Body of pancreas (tissue), 4 donors: ENCODE results near the gene SLC17A9. TPM values are rescaled to one million over a fixed set of nuclear protein-coding genes. Genes with fewer than 3 reads are reported as not detected.
A peak's percentile ranks its signal among the peaks of the same experiment; 100 is the strongest.

ENCODE experiments used
- ATAC-seq: fragments of 150-250 bp; one replicate; pipeline ENCODE4 v1.9.1; 2016
- DNase-seq, 4 donors: peaks; one replicate each; pipeline ENCODE4 v3.0.0-alpha.2; 2019
- H3K27ac ChIP-seq, 4 donors: fragments of 200-600 bp; sonication (generic); 1 replicate in 3 of 4; 2 replicates in 1 of 4; pipeline versions ENCODE4 v1.5.1 to v1.6.1; 2016 to 2019; ENCODE audit warnings: mild to moderate bottlenecking in 1 of 4, mixed read lengths in 1 of 4, moderate library complexity in 1 of 4
- H3K27me3 ChIP-seq, 2 donors: fragments of 200-600 bp; sonication (generic); one replicate each; pipeline ENCODE4 v1.6.0; 2016; ENCODE audit warnings: mild to moderate bottlenecking in 1 of 2
- H3K36me3 ChIP-seq, 2 donors: fragments of 200-600 bp; sonication (generic); replicated peaks in 1 of 2; 2 replicates each; pipeline ENCODE4 v1.5.1; 2016; ENCODE audit warnings: low read depth in 2 of 2; ENCODE audit not compliant: insufficient read depth in 1 of 2
- H3K4me1 ChIP-seq: fragments of 200-600 bp; sonication (generic); one replicate; pipeline ENCODE4 v1.6.0; 2016
- H3K4me3 ChIP-seq, 2 donors: fragments of 200-600 bp; sonication (generic); 1 replicate in 1 of 2; 2 replicates in 1 of 2; pipeline ENCODE4 v1.5.1; 2016 to 2019
- H3K9me3 ChIP-seq, 3 donors: fragments of 200-600 bp; sonication (generic); 1 replicate in 2 of 3; 2 replicates in 1 of 3; pipeline ENCODE4 v1.5.1; 2016
- POLR2A ChIP-seq, 3 donors: fragments of 450-650 bp; IDR thresholded peaks; one replicate each; pipeline ENCODE4 v1.6.1; 2016; ENCODE audit warnings: antibody characterized with exemption in 3 of 3, mild to moderate bottlenecking in 2 of 3
- WGBS, 2 donors: methylation state at CpG; one replicate each; pipeline ENCODE4 v1.1.5; 2017; 5-methylcytosine and 5-hydroxymethylcytosine counted together
- intact Hi-C: fragments of 100-400 bp; cut with DNase I; formaldehyde crosslinking; loops from one replicate; pipeline ENCODE4 v1.15.1; 2023
- total RNA-seq, 2 donors: library from RNA; depleted of rRNA; stranded (reverse); fragments of >200 nt; gene quantifications; one replicate each; pipeline ENCODE4 v1.1.0, GENCODE V29; 2016
- TF ChIP-seq, protein P1 (sequence below), 7 experiments: fragments of 450-650 bp in 4 of 7; fragments of 200-600 bp in 3 of 7; sonication (generic) in 3 of 7; IDR thresholded peaks; one replicate each; pipeline ENCODE4 v1.5.1; 2016 to 2019; ENCODE audit warnings: antibody characterized with exemption in 7 of 7

Gene SLC17A9
- total RNA-seq, 2 donors from 2014 or later: 0.78 to 4.9 TPM

DNA sequence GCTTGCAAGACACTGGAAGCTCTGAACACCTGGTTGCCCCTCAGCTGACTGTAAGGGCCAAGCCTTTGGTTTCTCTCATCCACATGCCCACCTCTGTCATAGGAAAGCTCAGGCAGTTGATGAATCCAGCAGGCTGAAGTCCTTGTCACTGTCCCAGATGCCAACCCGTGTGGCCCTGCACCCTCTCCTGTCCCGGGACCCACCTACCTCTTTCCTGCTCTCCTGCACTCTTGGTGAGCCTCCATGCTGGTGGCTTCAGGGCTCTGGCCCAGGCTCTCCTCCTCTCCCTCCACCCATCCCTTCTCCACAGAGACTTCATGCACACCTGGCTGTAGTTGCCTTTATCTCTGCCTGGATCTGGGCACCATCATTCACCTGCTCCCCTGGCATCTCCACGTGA is 18.5 kb upstream of the SLC17A9 start:
- no peaks in the 10 kb centered on the region for H3K36me3 ChIP-seq
- ATAC-seq (no peak), DNase-seq (peak in 1 of 4 donors; percentile 4)
- H3K27me3 ChIP-seq: no peaks in the 10 kb centered on the region
- TF ChIP-seq, protein P1, sequence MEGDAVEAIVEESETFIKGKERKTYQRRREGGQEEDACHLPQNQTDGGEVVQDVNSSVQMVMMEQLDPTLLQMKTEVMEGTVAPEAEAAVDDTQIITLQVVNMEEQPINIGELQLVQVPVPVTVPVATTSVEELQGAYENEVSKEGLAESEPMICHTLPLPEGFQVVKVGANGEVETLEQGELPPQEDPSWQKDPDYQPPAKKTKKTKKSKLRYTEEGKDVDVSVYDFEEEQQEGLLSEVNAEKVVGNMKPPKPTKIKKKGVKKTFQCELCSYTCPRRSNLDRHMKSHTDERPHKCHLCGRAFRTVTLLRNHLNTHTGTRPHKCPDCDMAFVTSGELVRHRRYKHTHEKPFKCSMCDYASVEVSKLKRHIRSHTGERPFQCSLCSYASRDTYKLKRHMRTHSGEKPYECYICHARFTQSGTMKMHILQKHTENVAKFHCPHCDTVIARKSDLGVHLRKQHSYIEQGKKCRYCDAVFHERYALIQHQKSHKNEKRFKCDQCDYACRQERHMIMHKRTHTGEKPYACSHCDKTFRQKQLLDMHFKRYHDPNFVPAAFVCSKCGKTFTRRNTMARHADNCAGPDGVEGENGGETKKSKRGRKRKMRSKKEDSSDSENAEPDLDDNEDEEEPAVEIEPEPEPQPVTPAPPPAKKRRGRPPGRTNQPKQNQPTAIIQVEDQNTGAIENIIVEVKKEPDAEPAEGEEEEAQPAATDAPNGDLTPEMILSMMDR (IDR thresholded peaks at IDR 0.05): no peak
- TF ChIP-seq POLR2A (IDR thresholded peaks at IDR 0.05): no peak
- H3K9me3 ChIP-seq: no peaks in the 10 kb centered on the region
- H3K4me1 ChIP-seq: peaks cover 41% of the 10 kb centered on the region
- 58 to 68% methylated on average over 3 of the region's 3 CpGs for WGBS, 2 donors
- no peak overlapping the region for H3K4me3 ChIP-seq
- no peak overlapping the region for H3K27ac ChIP-seq
- intact Hi-C loops: no loop called here

DNA sequence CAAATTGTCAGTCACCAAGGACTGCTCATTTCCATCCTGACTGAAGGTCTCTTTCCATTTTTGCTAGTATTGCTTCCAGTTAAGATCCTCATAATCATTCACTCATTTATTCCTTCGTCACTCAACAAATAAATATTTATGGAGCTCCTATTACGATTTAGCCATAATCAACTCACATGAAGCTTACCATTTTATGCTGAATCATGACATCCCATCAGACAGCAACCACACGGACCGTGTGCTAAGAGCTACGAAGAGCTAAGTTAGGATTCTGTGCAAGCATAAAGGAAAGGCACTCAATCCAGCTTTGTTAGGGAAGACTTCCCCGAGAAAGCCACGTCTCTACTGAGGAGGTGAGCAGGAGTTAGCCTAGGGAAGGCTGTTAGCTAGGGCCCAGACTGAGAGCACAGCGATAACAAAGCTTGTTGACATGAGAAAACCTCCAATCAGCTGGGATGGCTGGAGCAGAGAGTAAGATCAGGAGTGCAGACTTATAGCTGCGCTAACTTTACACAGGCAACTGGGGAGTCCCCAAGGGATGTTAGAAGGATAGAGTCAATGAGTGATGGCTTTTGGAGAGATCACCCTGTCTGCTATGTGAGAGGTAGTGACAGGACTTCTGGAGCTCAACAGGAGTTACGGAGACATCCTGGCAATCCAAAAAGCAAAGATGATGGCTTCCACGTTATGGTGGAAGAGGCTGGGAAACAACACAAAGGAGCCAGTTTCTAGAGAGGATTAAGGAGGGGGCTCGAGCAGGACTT is 17.1 kb upstream of the SLC17A9 start:
- WGBS, 2 donors: 76% methylated on average over 12 of the region's 12 CpGs
- Histone ChIP-seq H3K9me3 (no peaks in the 10 kb centered on the region), H3K36me3 (no peaks in the 10 kb centered on the region), H3K4me3 (no peak overlapping the region), H3K27me3 (no peaks in the 10 kb centered on the region), H3K4me1 (peaks cover 45% of the 10 kb centered on the region), H3K27ac (no peak overlapping the region)
- DNase-seq: no peak
- ATAC-seq: no peak
- intact Hi-C loops: no loop called here
- no peak for TF ChIP-seq POLR2A (IDR thresholded peaks at IDR 0.05)
- TF ChIP-seq, protein P1 (IDR thresholded peaks at IDR 0.05): no peak

DNA sequence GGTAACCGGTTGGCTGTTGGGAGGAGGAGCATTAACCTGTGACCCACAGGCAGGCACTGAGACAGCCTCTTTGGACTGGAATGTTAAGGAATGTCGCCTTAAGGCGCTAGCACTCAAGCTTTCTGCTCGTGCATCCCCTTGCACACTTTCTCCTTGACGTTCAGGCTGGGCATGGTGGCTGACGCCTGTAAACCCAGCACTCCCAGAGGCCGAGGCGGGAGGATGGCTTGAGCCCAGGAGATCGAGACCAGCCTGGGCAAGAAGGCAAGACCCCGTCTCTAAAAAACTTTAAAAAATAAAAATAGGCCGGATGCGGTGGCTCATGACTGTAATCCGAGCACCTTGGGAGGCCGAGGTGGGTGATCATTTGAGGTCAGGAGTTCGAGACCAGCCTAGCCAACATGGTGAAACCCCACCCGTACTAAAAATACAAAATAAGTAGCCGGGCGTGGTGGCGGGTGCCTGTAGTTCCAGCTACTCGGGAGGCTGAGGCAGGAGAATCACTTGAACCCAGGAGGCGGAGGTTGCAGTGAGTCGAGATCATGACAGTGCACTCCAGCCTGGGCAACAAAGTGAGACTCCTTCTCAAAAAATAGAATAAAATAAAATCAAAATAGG is 16.4 kb upstream of the SLC17A9 start:
- intact Hi-C loops: no loop called here
- Histone ChIP-seq H3K27me3 (no peaks in the 10 kb centered on the region), H3K4me1 (peaks cover 45% of the 10 kb centered on the region), H3K9me3 (no peaks in the 10 kb centered on the region), H3K27ac (no peak overlapping the region), H3K36me3 (no peaks in the 10 kb centered on the region), H3K4me3 (no peak overlapping the region)
- ATAC-seq (no peak), DNase-seq (no peak)
- WGBS, 2 donors: 86 to 88% methylated on average over 21 to 22 of the region's 22 CpGs
- no peak for TF ChIP-seq POLR2A (IDR thresholded peaks at IDR 0.05)
- TF ChIP-seq, protein P1 (IDR thresholded peaks at IDR 0.05): no peak

DNA sequence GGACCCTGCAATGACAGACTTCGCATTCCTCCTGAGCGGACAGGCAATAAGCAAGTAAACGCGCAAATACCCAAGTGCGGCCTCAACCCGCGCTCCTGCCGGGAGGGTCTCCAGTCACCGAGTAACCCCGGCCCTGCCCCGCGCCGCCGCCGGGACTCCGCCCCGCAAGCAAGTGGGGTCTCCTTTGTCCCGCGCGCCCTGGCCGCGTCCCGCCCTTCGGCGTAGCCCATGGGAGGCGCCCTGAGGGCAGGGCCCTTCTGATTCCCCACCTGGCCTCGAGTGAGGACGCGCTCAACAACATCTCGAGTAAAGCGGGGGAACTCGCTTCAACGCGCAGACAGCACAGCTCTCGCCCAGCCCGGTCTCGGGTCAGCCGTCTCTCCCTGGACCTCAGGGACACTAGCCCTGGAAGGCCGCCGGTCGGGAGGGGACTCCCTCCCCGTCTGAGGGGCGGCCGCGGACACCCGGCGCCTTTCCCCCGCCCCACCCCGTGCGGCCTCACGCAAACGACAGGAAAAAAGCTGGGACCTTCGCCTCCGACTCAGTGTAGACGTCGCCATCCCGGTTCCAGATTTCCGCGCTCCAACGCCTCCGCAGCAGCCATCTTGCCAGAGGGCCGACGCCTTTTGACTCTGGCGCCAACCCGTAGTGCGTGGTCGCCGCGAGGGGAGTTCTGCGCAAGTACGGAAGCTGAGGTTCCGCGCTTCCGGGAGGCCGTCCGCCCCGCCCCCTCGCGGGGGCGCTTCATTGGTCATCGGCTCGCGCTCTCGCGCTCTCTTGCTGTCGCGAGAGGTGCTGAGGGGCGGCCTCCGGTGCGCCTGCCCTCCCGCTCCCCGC is 15.0 kb upstream of the SLC17A9 start:
- no peaks in the 10 kb centered on the region for H3K36me3 ChIP-seq
- intact Hi-C loops: no loop called here
- 0 to 1% methylated on average over 1 to 85 of the region's 92 CpGs for WGBS, 2 donors
- TF ChIP-seq, protein P1 (IDR thresholded peaks at IDR 0.05): no peak
- TF ChIP-seq POLR2A (IDR thresholded peaks at IDR 0.05): peak; percentile 57 to 82 (median 81)
- H3K4me1 ChIP-seq: peaks cover 45% of the 10 kb centered on the region
- DNase-seq (peak; percentile 97 to 98 (median 98)), ATAC-seq (peak; percentile 95)
- H3K9me3 ChIP-seq: no peaks in the 10 kb centered on the region
- H3K27ac ChIP-seq: peak overlapping the region; percentile 89 to 94 (median 92)
- H3K4me3 ChIP-seq: peak overlapping the region; percentile 92 to 95
- H3K27me3 ChIP-seq: no peaks in the 10 kb centered on the region
